A673 (cell line): ENCODE results near the gene TTC24.
A peak's percentile ranks its signal among the peaks of the same experiment; 100 is the strongest.

Source experiments
- EZH2 ChIP-seq: fragments of 200-600 bp; sonication (generic); IDR thresholded peaks from 2 replicates; pipeline ENCODE4 v1.6.1; 2017; ENCODE audit warnings: borderline replicate concordance, low read depth, mild to moderate bottlenecking, mixed read lengths, antibody characterized with exemption, low read length; ENCODE audit not compliant: poor library complexity, severe bottlenecking
- TF ChIP-seq, protein P1 (sequence below): fragments of 300-800, 200-600 bp; sonication (generic); conservative IDR thresholded peaks from 2 replicates; pipeline ENCODE4 v1.5.1; 2017; ENCODE audit warnings: low read depth, mild to moderate bottlenecking, antibody characterized with exemption, low read length, moderate library complexity, mixed read lengths

GRCh38 chr1:156618853-156619581 is 39.5 kb downstream of the TTC24 start, which contains the start of gene HAPLN2:
- no peak for TF ChIP-seq EZH2
- TF ChIP-seq, protein P1, sequence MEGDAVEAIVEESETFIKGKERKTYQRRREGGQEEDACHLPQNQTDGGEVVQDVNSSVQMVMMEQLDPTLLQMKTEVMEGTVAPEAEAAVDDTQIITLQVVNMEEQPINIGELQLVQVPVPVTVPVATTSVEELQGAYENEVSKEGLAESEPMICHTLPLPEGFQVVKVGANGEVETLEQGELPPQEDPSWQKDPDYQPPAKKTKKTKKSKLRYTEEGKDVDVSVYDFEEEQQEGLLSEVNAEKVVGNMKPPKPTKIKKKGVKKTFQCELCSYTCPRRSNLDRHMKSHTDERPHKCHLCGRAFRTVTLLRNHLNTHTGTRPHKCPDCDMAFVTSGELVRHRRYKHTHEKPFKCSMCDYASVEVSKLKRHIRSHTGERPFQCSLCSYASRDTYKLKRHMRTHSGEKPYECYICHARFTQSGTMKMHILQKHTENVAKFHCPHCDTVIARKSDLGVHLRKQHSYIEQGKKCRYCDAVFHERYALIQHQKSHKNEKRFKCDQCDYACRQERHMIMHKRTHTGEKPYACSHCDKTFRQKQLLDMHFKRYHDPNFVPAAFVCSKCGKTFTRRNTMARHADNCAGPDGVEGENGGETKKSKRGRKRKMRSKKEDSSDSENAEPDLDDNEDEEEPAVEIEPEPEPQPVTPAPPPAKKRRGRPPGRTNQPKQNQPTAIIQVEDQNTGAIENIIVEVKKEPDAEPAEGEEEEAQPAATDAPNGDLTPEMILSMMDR: peak; percentile 58
